Cardiac muscle cell (in vitro differentiated cells and primary cell): ENCODE data around the gene LIPC. TPM values are rescaled to one million over a fixed set of nuclear protein-coding genes. Genes with fewer than 3 reads are reported as not detected.

ENCODE experiments used
- DNase-seq, 2 donors: peaks; one replicate each; pipeline versions ENCODE4 v3.0.0 to v3.0.0-alpha.2; 2010 to 2017; ENCODE audit warnings: low read depth in 1 of 2, low spot score in 1 of 2
- H3K27ac ChIP-seq: fragments of 200-600 bp; sonication (generic); 2 replicates; pipeline ENCODE4 v1.5.1; 2016
- H3K27me3 ChIP-seq: fragments of 200-600 bp; sonication (generic); 2 replicates; pipeline ENCODE4 v1.6.0; 2016; ENCODE audit warnings: control low read depth
- H3K36me3 ChIP-seq: fragments of 200-600 bp; sonication (generic); 2 replicates; pipeline ENCODE4 v1.5.1; 2016; ENCODE audit warnings: control low read depth
- H3K4me1 ChIP-seq: fragments of 200-600 bp; sonication (generic); 2 replicates; pipeline ENCODE4 v1.8.1; 2017; ENCODE audit warnings: low read depth, mild to moderate bottlenecking, mixed run types
- H3K4me3 ChIP-seq: fragments of 200-600 bp; sonication (generic); 2 replicates; pipeline ENCODE4 v1.5.1; 2016; ENCODE audit warnings: mild to moderate bottlenecking
- H3K9me3 ChIP-seq: fragments of 200-600 bp; sonication (generic); 2 replicates; pipeline ENCODE4 v1.5.1; 2017; ENCODE audit warnings: low read depth, mild to moderate bottlenecking, control low read depth
- CTCF ChIP-seq: IDR thresholded peaks from 2 replicates; pipeline ENCODE4 v1.5.1; 2012; ENCODE audit warnings: low read depth, mild to moderate bottlenecking, low read length
- polyA plus RNA-seq: library from polyadenylated mRNA; unstranded; fragments of >200 nt; fragmentation: Nextera tagmentation; extraction: Ambion mirVana; gene quantifications from 2 replicates; pipeline ENCODE4 v1.2.1, GENCODE V29; 2016
- total RNA-seq: library from RNA; depleted of rRNA; stranded (reverse); fragments of >200 nt; gene quantifications from 2 replicates; pipeline ENCODE4 v1.2.3, GENCODE V29; 2016

Gene LIPC
- total and polyA plus RNA-seq, 2 experiments from 2014 or later: not detected

GRCh38 chr15:58459560-58459959, 27.8 kb downstream of the LIPC start:
- Histone ChIP-seq H3K36me3 (no peaks in the 10 kb centered on the region), H3K27ac (no peak overlapping the region), H3K9me3 (no peaks in the 10 kb centered on the region), H3K27me3 (no peaks in the 10 kb centered on the region), H3K4me1 (peaks cover 5% of the 10 kb centered on the region), H3K4me3 (no peak overlapping the region)
- no peak for TF ChIP-seq CTCF
- no peak for DNase-seq

- Histone ChIP-seq H3K36me3 (no peaks in the 10 kb centered on the region), H3K4me3 (no peak overlapping the region), H3K4me1 (peaks cover 5% of the 10 kb centered on the region), H3K27me3 (no peaks in the 10 kb centered on the region), H3K27ac (no peak overlapping the region), H3K9me3 (no peaks in the 10 kb centered on the region)
- no peak for TF ChIP-seq CTCF
- DNase-seq: no peak
These were observed 28.5 kb downstream of the LIPC start for GRCh38 chr15:58460116-58460790.

GRCh38 chr15:58460872-58461271, 29.1 kb downstream of the LIPC start:
- Histone ChIP-seq H3K36me3 (no peaks in the 10 kb centered on the region), H3K4me1 (peaks cover 5% of the 10 kb centered on the region), H3K4me3 (no peak overlapping the region), H3K9me3 (no peaks in the 10 kb centered on the region), H3K27ac (no peak overlapping the region), H3K27me3 (no peaks in the 10 kb centered on the region)
- TF ChIP-seq CTCF: no peak
- no peak for DNase-seq

GRCh38 chr15:58462547-58462946, 30.8 kb downstream of the LIPC start:
- no peak overlapping the region for H3K27ac ChIP-seq
- no peaks in the 10 kb centered on the region for H3K9me3 ChIP-seq
- H3K4me3 ChIP-seq: no peak overlapping the region
- no peaks in the 10 kb centered on the region for H3K36me3 ChIP-seq
- H3K27me3 ChIP-seq: no peaks in the 10 kb centered on the region
- peaks cover 5% of the 10 kb centered on the region for H3K4me1 ChIP-seq
- no peak for DNase-seq
- no peak for TF ChIP-seq CTCF

GRCh38 chr15:58462973-58463663, 31.3 kb downstream of the LIPC start:
- no peak overlapping the region for H3K27ac ChIP-seq
- H3K9me3 ChIP-seq: no peaks in the 10 kb centered on the region
- TF ChIP-seq CTCF: no peak
- no peaks in the 10 kb centered on the region for H3K27me3 ChIP-seq
- H3K4me3 ChIP-seq: no peak overlapping the region
- H3K4me1 ChIP-seq: peaks cover under 1% of the 10 kb centered on the region
- DNase-seq: no peak
- H3K36me3 ChIP-seq: no peaks in the 10 kb centered on the region
